Stimulated activated CD8-positive, alpha-beta memory T cell treated with anti-CD3 and anti-CD28 coated beads, Interleukin-4, amount 100 ng/mL, for 1 hour (primary cell): ENCODE data around the gene ZNF610.

Experiments used
- DNase-seq, 2 donors: peaks; one replicate each; pipeline ENCODE4 v3.0.0-alpha.2; 2020; ENCODE audit warnings: low read depth in 2 of 2, low spot score in 1 of 2

ZNF610 gene

DNA sequence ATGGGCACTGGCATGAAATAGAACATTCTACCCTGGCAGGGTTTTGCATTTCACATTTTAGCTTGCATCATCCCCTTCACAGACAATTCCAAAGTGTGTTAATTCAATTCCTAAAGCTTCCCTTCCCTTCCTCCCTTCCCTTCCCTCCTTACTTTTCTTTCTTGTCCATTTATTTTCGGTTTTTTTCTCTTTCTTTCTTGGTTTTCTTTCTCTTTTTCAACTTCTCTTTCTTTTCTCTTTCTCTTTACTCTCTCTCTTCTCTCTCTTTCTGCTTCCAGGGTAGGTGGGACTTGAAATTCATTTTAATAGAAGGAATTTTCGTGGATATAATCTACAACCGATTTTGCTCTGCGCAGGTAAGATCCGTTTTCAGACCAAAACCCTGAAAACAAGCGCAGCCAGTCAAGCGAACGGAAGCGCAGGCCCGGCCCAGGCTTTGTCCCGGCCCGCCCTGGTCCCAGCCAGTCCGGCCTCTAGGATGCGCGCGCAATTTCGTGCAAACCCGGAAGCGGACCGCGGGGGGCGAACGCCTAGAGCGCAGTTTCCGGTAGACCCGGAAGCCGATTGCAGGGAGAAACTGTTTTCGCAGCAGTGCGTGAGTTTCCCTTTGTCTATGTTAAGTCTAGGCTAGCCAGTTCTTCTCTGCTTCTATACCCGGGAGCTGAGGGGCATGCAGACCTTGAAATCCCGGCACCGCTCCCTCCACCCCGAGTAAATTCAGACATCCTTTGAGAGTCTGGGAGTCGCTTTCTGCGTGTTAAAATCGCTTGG is 61.5 kb downstream of the ZNF610 start, which contains the start of gene ZNF528:
ZNF528 (plus strand) TSS at position 540 of the 771 bp plus-strand sequence. CDS start 4,165 bp downstream, outside the sequence.
- DNase-seq: peak; percentile 90 to 94

DNA sequence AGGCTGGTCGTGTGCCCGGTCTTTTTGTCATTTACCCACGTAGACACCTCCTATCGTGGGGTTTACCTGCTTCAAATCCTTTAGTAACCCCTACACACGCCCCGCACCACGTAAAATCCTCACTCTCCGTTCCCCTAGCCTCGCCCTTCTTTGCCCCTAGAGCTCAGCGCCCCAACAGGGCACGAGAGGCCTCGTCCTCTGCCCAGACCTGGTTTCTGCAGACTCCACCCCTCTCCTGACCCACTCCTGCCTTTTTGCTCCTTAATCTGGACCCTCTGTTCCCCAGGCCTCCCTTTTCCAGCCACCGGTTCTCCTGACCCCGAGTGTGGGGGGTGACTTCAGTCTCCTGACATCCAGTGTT is 62.0 kb downstream of the ZNF610 start:
- no peak for DNase-seq

DNA sequence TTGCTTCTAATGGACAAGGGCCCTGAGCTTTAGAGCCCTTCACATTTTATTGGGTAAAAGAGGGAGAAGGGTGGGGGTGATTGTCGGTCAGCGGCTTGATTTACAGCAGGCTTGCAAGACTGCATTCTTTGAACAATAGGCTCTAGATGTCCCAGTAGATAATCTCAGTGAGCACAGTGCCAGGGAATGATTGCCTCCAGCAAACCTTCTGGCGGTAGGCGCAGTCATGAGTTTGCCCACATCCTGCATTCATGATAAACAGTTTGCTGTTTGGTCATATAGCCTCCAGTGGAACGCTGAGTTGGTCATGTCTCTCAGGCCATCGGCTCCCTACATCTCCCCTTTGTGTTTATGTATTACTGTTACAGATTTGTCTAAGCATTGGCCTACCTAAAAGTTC is 74.2 kb downstream of the ZNF610 start:
- DNase-seq: no peak

DNA sequence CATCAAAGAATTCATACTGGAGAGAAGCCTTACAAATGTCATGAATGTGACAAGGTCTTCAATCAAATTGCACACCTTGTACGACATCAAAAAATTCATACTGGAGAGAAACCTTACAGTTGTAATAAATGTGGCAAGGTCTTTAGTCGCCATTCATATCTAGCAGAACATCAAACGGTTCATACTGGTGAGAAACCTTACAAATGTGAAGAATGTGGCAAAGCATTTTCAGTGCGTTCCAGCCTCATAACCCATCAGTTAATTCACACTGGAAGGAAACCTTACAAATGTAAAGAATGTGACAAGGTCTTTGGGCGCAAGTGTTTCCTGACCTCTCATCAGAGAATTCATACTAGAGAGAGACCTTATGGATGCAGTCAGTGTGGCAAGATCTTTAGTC is 79.7 kb downstream of the ZNF610 start:
- DNase-seq: no peak
